Measurements from ENCODE around the gene TSHR.
A peak's percentile ranks its signal among the peaks of the same experiment; 100 is the strongest.
"Not testable (repeated sequence)": the region's sequence is repeated elsewhere in the genome, so short reads cannot be mapped to it uniquely, and the experiment has no call there.

Gene TSHR

DNA sequence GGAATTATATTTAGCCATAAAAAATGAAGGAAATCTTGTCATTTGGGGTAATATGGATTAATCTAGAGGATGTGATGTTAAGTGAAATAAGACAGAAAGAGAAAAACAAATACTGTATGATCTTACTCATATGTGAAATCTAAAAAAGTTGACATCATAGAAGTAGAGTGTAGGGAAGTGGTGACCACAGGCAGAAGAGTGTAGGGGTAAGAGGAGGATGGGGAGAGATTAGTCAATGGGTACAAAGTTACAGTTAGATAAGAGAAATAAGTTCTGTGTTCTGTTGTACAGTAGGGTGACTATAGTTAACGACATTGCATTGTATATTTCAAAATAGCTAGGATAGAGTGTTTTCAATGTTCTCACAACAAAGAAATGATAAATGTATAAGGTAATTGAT, 87.0 kb downstream of the TSHR start:
- no peak overlapping the region for H3K4me3 ChIP-seq (ENCODE audit: control insufficient read depth, low read depth, low read length)
- TF ChIP-seq, protein P1, sequence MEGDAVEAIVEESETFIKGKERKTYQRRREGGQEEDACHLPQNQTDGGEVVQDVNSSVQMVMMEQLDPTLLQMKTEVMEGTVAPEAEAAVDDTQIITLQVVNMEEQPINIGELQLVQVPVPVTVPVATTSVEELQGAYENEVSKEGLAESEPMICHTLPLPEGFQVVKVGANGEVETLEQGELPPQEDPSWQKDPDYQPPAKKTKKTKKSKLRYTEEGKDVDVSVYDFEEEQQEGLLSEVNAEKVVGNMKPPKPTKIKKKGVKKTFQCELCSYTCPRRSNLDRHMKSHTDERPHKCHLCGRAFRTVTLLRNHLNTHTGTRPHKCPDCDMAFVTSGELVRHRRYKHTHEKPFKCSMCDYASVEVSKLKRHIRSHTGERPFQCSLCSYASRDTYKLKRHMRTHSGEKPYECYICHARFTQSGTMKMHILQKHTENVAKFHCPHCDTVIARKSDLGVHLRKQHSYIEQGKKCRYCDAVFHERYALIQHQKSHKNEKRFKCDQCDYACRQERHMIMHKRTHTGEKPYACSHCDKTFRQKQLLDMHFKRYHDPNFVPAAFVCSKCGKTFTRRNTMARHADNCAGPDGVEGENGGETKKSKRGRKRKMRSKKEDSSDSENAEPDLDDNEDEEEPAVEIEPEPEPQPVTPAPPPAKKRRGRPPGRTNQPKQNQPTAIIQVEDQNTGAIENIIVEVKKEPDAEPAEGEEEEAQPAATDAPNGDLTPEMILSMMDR (IDR thresholded peaks at IDR 0.05; ENCODE audit: control insufficient read depth, insufficient read depth, low read depth, low read length, missing control alignments): no peak
- DNase-seq (ENCODE audit: low read depth): no peak

DNA sequence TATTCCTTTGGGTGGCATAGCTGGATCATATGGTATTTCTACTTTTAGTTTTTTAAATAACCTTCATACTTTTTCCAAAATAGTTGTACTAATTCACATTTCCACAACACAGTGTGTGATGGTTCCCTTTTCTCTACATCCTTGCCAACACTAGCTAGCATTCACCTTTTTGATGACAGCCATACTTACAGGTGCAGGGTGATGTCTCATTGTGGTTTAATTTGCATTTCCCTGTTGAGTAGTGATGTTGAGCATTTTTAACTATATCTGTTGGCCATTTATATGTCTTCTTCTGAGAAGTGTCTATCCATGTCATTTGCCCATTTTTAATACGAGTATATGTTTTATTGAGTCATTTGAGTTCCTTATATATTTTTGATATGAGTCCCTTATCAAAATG, 96.1 kb downstream of the TSHR start:
- H3K4me3 ChIP-seq (ENCODE audit: control insufficient read depth, low read depth, low read length): no peak overlapping the region
- TF ChIP-seq, protein P1 (IDR thresholded peaks at IDR 0.05; ENCODE audit: control insufficient read depth, insufficient read depth, low read depth, low read length, missing control alignments): no peak
- DNase-seq (ENCODE audit: low read depth): no peak

DNA sequence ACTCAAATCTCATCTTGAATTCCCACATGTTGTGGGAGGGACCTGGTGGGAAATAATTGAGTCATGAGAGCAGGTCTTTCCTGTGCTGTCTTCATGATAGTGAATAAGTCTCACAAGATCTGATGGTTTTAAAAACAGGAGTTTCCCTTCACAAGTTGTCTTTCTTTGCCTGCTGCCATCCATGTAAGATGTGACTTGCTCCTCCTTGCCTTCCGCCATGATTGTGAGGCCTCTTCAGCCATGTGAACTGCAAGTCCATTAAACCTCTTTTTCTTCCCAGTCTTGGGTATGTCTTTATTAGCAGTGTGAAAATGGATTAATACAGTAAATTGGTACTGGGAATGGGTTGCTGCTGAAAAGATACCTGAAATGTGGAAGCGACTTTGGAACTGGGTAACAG, 98.6 kb downstream of the TSHR start:
- not testable (repeated sequence) for H3K4me3 ChIP-seq (ENCODE audit: control insufficient read depth, low read depth, low read length); DNase-seq (ENCODE audit: low read depth)

- H3K4me3 ChIP-seq (ENCODE audit: control insufficient read depth, low read depth, low read length): no peak overlapping the region
- DNase-seq (ENCODE audit: low read depth): no peak
- TF ChIP-seq, protein P1 (IDR thresholded peaks at IDR 0.05; ENCODE audit: control insufficient read depth, insufficient read depth, low read depth, low read length, missing control alignments): no peak
These were observed 100.5 kb downstream of the TSHR start for GRCh38 chr14:81055971-81056370.

DNA sequence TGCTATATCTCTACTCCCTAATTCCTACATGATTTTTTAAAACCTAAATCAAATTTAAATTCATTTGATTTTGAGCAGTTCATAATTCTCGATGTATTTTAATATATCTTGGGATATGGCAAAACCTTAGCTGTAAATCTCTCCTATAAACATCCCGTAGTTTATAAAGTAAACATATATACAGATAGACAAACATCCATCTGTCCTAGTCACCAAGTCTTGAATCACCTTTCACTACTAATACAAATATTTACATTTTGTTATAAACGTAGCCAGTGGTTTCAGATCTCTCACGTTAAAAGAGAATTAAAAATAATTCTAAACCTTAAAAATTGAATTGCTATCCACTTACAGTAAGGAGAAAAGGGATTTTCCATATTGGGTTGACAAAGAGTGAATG, 107.0 kb downstream of the TSHR start:
- H3K4me3 ChIP-seq (ENCODE audit: control insufficient read depth, low read depth, low read length): no peak overlapping the region
- TF ChIP-seq, protein P1 (IDR thresholded peaks at IDR 0.05; ENCODE audit: control insufficient read depth, insufficient read depth, low read depth, low read length, missing control alignments): no peak
- no peak for DNase-seq (ENCODE audit: low read depth)

- no peak for DNase-seq (ENCODE audit: low read depth)
- H3K4me3 ChIP-seq (ENCODE audit: control insufficient read depth, low read depth, low read length): no peak overlapping the region
- TF ChIP-seq, protein P1 (IDR thresholded peaks at IDR 0.05; ENCODE audit: control insufficient read depth, insufficient read depth, low read depth, low read length, missing control alignments): peak; percentile 36
These were observed 107.4 kb downstream of the TSHR start for GRCh38 chr14:81062816-81063215.

DNA sequence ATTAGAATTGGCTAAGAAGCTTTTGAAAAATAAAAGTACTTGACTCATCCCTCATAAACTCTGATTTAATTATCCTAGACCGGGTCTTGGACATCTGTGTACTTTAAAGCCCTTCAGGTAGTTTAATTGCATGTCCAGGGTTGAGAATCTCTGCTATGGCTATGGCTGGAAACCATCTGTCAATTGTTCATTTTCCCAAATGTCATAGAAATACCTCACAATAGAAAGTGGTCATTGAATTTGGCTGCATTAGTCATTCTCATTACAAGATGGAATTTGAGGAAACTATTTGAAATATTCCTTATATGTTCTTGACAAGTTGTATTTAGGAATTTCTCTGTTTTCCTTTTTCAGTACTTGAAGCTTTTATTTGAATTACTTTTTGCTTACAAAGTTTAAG, 111.3 kb downstream of the TSHR start:
- no peak for DNase-seq (ENCODE audit: low read depth)
- H3K4me3 ChIP-seq (ENCODE audit: control insufficient read depth, low read depth, low read length): no peak overlapping the region
- TF ChIP-seq, protein P1 (IDR thresholded peaks at IDR 0.05; ENCODE audit: control insufficient read depth, insufficient read depth, low read depth, low read length, missing control alignments): no peak

All from AG09309 (cell line).